Thoracic aorta (tissue), 2 donors: ENCODE results near the gene STX16. TPM values are rescaled to one million over a fixed set of nuclear protein-coding genes. Genes with fewer than 3 reads are reported as not detected.

ENCODE experiments used
- ATAC-seq: fragments of 150-250 bp; one replicate; pipeline ENCODE4 v1.8.0; 2017; ENCODE audit warnings: low read depth; ENCODE audit not compliant: insufficient number of reproducible peaks, low FRiP score
- DNase-seq: peaks from one replicate; pipeline ENCODE4 v3.0.0-alpha.2; 2020; ENCODE audit warnings: low spot score
- H3K27ac ChIP-seq, 2 donors: fragments of 200-600 bp; sonication (generic); 1 replicate in 1 of 2; 2 replicates in 1 of 2; pipeline ENCODE4 v1.5.1; 2016; ENCODE audit warnings: mild to moderate bottlenecking in 2 of 2, moderate library complexity in 2 of 2
- H3K27me3 ChIP-seq: fragments of 200-600 bp; sonication (generic); replicated peaks from 2 replicates; pipeline ENCODE4 v1.6.0; 2016; ENCODE audit warnings: mild to moderate bottlenecking; ENCODE audit not compliant: insufficient read depth
- H3K36me3 ChIP-seq: fragments of 200-600 bp; sonication (generic); one replicate; pipeline ENCODE4 v1.5.1; 2016
- H3K4me1 ChIP-seq, 2 donors: fragments of 200-600 bp; sonication (generic); 1 replicate in 1 of 2; 2 replicates in 1 of 2; pipeline versions ENCODE4 v1.5.1 to v1.6.0; 2016; ENCODE audit warnings: low read depth in 2 of 2, mild to moderate bottlenecking in 1 of 2; ENCODE audit not compliant: control insufficient read depth in 1 of 2
- H3K4me3 ChIP-seq: fragments of 200-600 bp; sonication (generic); 2 replicates; pipeline ENCODE4 v1.5.1; 2016; ENCODE audit warnings: mild to moderate bottlenecking
- H3K9me3 ChIP-seq: fragments of 200-600 bp; sonication (generic); 2 replicates; pipeline ENCODE4 v1.5.1; 2016
- CTCF ChIP-seq: fragments of 200-600 bp; sonication (generic); IDR thresholded peaks from one replicate; pipeline ENCODE4 v1.5.1; 2019; ENCODE audit warnings: antibody characterized with exemption
- total RNA-seq, 2 donors: library from RNA; depleted of rRNA; stranded (reverse); fragments of >200 nt; gene quantifications; one replicate each; pipeline versions ENCODE4 v1.1.0 to v1.2.3, GENCODE V29; 2016

Gene STX16
- total RNA-seq, 2 donors from 2014 or later = 66.3 to 109 TPM

GRCh38 chr20:58668901-58669286 lies 17.8 kb downstream of the STX16 start:
- Histone ChIP-seq H3K4me3 (no peak overlapping the region), H3K36me3 (peaks cover 39% of the 10 kb centered on the region), H3K27ac (no peak overlapping the region), H3K9me3 (no peaks in the 10 kb centered on the region), H3K27me3 (no peaks in the 10 kb centered on the region), H3K4me1 (no peaks in the 10 kb centered on the region)
- ATAC-seq (no peak), DNase-seq (no peak)
- no peak for TF ChIP-seq CTCF

GRCh38 chr20:58669287-58670006 lies 18.4 kb downstream of the STX16 start:
- DNase-seq (no peak), ATAC-seq (no peak)
- H3K9me3 ChIP-seq = no peaks in the 10 kb centered on the region
- TF ChIP-seq CTCF = no peak
- H3K4me1 ChIP-seq = no peaks in the 10 kb centered on the region
- H3K27me3 ChIP-seq = no peaks in the 10 kb centered on the region
- no peak overlapping the region for H3K27ac ChIP-seq
- no peak overlapping the region for H3K4me3 ChIP-seq
- H3K36me3 ChIP-seq = peaks cover 41% of the 10 kb centered on the region

- DNase-seq (no peak), ATAC-seq (no peak)
- no peak overlapping the region for H3K4me3 ChIP-seq
- no peak overlapping the region for H3K27ac ChIP-seq
- H3K9me3 ChIP-seq = no peaks in the 10 kb centered on the region
- no peak for TF ChIP-seq CTCF
- H3K27me3 ChIP-seq = no peaks in the 10 kb centered on the region
- peaks cover 44% of the 10 kb centered on the region for H3K36me3 ChIP-seq
- no peaks in the 10 kb centered on the region for H3K4me1 ChIP-seq
Measured at GRCh38 chr20:58670102-58670501, 19.0 kb downstream of the STX16 start.

- no peak for TF ChIP-seq CTCF
- H3K27me3 ChIP-seq = no peaks in the 10 kb centered on the region
- no peaks in the 10 kb centered on the region for H3K4me1 ChIP-seq
- DNase-seq = no peak
- H3K9me3 ChIP-seq = no peaks in the 10 kb centered on the region
- H3K27ac ChIP-seq = no peak overlapping the region
- peaks cover 50% of the 10 kb centered on the region for H3K36me3 ChIP-seq
- no peak for ATAC-seq
- H3K4me3 ChIP-seq = no peak overlapping the region
Measured at GRCh38 chr20:58670659-58671058, 19.6 kb downstream of the STX16 start.

- no peak overlapping the region for H3K4me3 ChIP-seq
- no peak for DNase-seq
- H3K27me3 ChIP-seq = no peaks in the 10 kb centered on the region
- TF ChIP-seq CTCF = no peak
- H3K9me3 ChIP-seq = no peaks in the 10 kb centered on the region
- no peak for ATAC-seq
- H3K36me3 ChIP-seq = peaks cover 55% of the 10 kb centered on the region
- no peak overlapping the region for H3K27ac ChIP-seq
- no peaks in the 10 kb centered on the region for H3K4me1 ChIP-seq
Measured at GRCh38 chr20:58673119-58673518, 22.0 kb downstream of the STX16 start.
